ENCODE results near the gene MED15. TPM values are rescaled to one million over a fixed set of nuclear protein-coding genes. Genes with fewer than 3 reads are reported as not detected.
"Not testable (repeated sequence)": the region's sequence is repeated elsewhere in the genome, so short reads cannot be mapped to it uniquely, and the experiment has no call there.

MED15 gene
- total and polyA plus RNA-seq, 4 donors, result 57.8 to 123 (median 69.1) TPM

DNA sequence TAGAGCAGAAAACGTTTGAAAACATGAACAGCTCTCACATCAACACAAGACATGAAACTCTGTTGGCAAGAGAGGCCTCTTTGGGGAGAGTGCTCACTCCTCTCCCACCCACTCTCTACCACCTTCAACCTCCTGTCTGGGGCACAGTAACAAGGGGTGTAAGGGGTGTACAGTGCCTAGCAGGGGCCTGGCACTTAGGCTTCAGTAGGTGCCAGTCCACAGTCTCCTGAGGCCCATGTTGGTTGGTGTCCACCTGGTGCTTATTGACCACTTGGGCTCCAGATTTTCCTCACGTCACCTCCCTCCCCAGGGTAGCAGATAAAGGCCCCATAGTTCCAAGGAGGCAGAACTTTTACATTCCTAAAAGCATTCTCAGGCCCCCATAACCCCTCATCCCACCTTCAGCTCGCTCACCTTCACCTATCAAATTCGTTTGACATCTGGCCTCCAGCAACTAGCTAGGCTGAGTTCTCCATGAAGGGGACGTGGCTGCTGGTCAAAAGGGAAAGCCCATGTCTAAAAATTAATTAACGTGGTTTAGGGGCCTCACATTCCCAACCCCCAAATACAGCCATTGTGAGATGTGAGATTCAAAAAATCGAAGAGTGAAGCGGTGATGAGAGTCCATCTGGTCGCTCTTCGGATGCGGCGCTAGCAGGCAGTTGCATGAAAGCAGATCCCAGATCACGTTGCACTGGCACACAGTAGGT is 712 bp upstream of the MED15 start:
- Histone ChIP-seq H3K36me3 (ENCODE audit: control insufficient read depth in 4 of 4, insufficient read depth in 4 of 4, low read length in 4 of 4) (no peaks in the 10 kb centered on the region), H3K9ac (ENCODE audit: insufficient read depth in 1 of 2, low read length in 2 of 2) (no peak overlapping the region), H3K4me1 (ENCODE audit: control insufficient read depth in 5 of 5, insufficient read depth in 5 of 5, low read length in 5 of 5) (peaks cover 10 to 31% (median 17%) of the 10 kb centered on the region in 5 donors), H3K27me3 (ENCODE audit: control insufficient read depth in 3 of 3, insufficient read depth in 3 of 3, low read length in 2 of 3) (no peaks in the 10 kb centered on the region), H3K9me3 (ENCODE audit: control insufficient read depth in 4 of 4, insufficient read depth in 3 of 4, low read length in 3 of 4) (no peaks in the 10 kb centered on the region), H3K27ac (ENCODE audit: low read depth in 1 of 2, low read length in 1 of 2) (peak overlapping the region; percentile 98), H3K4me3 (no peak overlapping the region)
- TF ChIP-seq, protein P1, sequence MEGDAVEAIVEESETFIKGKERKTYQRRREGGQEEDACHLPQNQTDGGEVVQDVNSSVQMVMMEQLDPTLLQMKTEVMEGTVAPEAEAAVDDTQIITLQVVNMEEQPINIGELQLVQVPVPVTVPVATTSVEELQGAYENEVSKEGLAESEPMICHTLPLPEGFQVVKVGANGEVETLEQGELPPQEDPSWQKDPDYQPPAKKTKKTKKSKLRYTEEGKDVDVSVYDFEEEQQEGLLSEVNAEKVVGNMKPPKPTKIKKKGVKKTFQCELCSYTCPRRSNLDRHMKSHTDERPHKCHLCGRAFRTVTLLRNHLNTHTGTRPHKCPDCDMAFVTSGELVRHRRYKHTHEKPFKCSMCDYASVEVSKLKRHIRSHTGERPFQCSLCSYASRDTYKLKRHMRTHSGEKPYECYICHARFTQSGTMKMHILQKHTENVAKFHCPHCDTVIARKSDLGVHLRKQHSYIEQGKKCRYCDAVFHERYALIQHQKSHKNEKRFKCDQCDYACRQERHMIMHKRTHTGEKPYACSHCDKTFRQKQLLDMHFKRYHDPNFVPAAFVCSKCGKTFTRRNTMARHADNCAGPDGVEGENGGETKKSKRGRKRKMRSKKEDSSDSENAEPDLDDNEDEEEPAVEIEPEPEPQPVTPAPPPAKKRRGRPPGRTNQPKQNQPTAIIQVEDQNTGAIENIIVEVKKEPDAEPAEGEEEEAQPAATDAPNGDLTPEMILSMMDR (IDR thresholded peaks at IDR 0.05; ENCODE audit: control extremely low read depth, extremely low read depth), result no peak
- no peak for DNase-seq
- ATAC-seq (ENCODE audit: insufficient read depth, low FRiP score), result no peak
- 74 to 80% methylated on average over 13 of the region's 13 CpGs for WGBS, 2 donors

DNA sequence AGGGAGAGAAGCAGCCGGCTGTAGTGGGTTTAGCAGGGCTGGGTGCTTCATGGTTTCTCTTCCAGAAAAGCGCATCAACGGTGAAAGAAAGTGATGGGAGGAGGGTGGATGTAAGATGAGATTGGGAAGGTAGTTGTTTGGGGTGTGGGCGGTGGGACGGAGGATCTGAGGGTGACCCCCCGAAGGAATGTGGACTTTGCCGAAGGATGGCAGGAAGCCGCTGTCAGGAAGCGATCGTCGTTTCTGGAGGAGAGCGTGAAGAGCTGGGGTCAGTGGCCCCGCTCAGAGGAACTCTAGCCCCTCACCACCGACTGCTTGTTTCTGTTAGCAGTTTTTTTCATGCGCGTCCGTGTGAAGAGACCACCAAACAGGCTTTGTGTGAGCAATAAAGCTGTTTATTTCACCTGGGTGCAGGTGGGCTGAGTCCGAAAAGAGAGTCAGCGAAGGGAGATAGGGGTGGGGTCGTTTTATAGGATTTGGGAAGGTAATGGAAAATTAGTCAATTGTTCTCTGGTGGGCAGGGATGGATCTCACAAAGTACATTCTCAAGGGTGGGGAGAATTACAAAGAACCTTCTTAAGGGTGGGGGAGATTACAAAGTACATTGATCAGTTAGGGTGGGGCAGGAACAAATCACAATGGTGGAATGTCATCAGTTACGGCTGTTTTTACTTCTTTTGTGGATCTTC is 801 bp downstream of the MED15 start:
- not testable (repeated sequence) for ATAC-seq (ENCODE audit: insufficient read depth, low FRiP score)
- peak in 2 of 3 donors; percentile 25 to 27 for DNase-seq
- WGBS, 2 donors, result 2 to 5% methylated on average over 21 of the region's 21 CpGs

DNA sequence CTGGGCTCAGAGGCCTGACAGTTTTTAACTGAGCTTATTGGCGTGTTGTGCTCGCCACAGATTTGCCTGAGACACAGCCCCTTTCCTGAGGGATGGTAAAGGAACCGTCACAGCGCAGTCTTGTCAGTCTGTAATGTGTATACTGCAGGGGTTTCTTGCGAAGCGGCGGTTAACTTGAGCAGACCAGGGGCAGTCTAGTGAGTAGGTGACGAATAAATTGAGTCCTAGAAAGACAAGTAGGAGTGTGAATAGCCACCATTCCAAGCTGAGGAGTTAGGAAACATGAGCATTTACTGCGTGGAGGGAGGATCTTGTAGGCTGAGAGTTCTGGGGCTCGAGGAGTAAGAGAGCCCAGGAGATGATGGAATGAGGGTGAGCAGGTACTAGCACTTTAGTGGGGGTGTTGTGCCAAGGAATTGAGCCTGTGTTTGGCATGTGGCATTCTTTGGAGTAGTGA is 1.4 kb downstream of the MED15 start:
- 26 to 45% methylated on average over 10 of the region's 10 CpGs for WGBS, 2 donors
- no peak for DNase-seq
- H3K36me3 ChIP-seq (ENCODE audit: control insufficient read depth in 4 of 4, insufficient read depth in 4 of 4, low read length in 4 of 4), result no peaks in the 10 kb centered on the region
- no peaks in the 10 kb centered on the region for H3K27me3 ChIP-seq (ENCODE audit: control insufficient read depth in 3 of 3, insufficient read depth in 3 of 3, low read length in 2 of 3)
- peak overlapping the region in 1 of 2 donors; percentile 88 for H3K9ac ChIP-seq (ENCODE audit: insufficient read depth in 1 of 2, low read length in 2 of 2)
- H3K4me1 ChIP-seq (ENCODE audit: control insufficient read depth in 5 of 5, insufficient read depth in 5 of 5, low read length in 5 of 5), result peaks cover 10 to 31% (median 17%) of the 10 kb centered on the region in 5 donors
- peak overlapping the region; percentile 23 for H3K4me3 ChIP-seq
- TF ChIP-seq, protein P1 (IDR thresholded peaks at IDR 0.05; ENCODE audit: control extremely low read depth, extremely low read depth), result no peak
- peak overlapping the region; percentile 87 to 98 for H3K27ac ChIP-seq (ENCODE audit: low read depth in 1 of 2, low read length in 1 of 2)
- no peaks in the 10 kb centered on the region for H3K9me3 ChIP-seq (ENCODE audit: control insufficient read depth in 4 of 4, insufficient read depth in 3 of 4, low read length in 3 of 4)
- ATAC-seq (ENCODE audit: insufficient read depth, low FRiP score), result no peak

More for the DNA sequence above, 801 bp downstream of the MED15 start:
- H3K9me3 ChIP-seq (ENCODE audit: control insufficient read depth in 4 of 4, insufficient read depth in 3 of 4, low read length in 3 of 4); H3K27me3 ChIP-seq (ENCODE audit: control insufficient read depth in 3 of 3, insufficient read depth in 3 of 3, low read length in 2 of 3); H3K36me3 ChIP-seq (ENCODE audit: control insufficient read depth in 4 of 4, insufficient read depth in 4 of 4, low read length in 4 of 4): not testable (repeated sequence)
- peak overlapping the region; percentile 57 to 86 for H3K9ac ChIP-seq (ENCODE audit: insufficient read depth in 1 of 2, low read length in 2 of 2)
- H3K27ac ChIP-seq (ENCODE audit: low read depth in 1 of 2, low read length in 1 of 2), result peak overlapping the region; percentile 98
- H3K4me3 ChIP-seq, result peak overlapping the region; percentile 86
- peaks cover 10 to 31% (median 17%) of the 10 kb centered on the region in 5 donors for H3K4me1 ChIP-seq (ENCODE audit: control insufficient read depth in 5 of 5, insufficient read depth in 5 of 5, low read length in 5 of 5)
